RWPE1 (cell line): ENCODE measurements around the gene S100B.

ENCODE experiments used
- CTCF ChIA-PET: fragments of 350-600 bp; sonication (Branson Sonifier 250); formaldehyde crosslinking; extraction: SDS; loops from one replicate; lab custom pipeline; 2021; lab: Yijun Ruan, JAX
- POLR2A ChIA-PET: fragments of 400-600 bp; formaldehyde crosslinking; extraction: SDS; loops from one replicate; lab custom pipeline; 2020; ENCODE audit warnings: antibody characterized with exemption; ENCODE audit not compliant: low non-redundant PET; lab: Yijun Ruan, JAX
- DNase-seq: peaks from one replicate; pipeline ENCODE4 v3.0.0; 2012; ENCODE audit warnings: low spot score
- H3K27ac ChIP-seq: fragments of 450-650 bp; 2 replicates; pipeline ENCODE4 v1.5.1; 2017
- CTCF ChIP-seq: fragments of 450-650 bp; conservative IDR thresholded peaks from 2 replicates; pipeline ENCODE4 v1.5.1; 2017; ENCODE audit warnings: low read depth, mild to moderate bottlenecking

The S100B gene

GRCh38 chr21:46598581-46599572 lies 6.0 kb downstream of the S100B start:
- no peak for TF ChIP-seq CTCF
- DNase-seq, result no peak
- ChIA-PET CTCF (no interaction called here), POLR2A (no interaction called here)
- H3K27ac ChIP-seq, result no peak overlapping the region

GRCh38 chr21:46597896-46598343 lies 7.0 kb downstream of the S100B start:
- H3K27ac ChIP-seq, result no peak overlapping the region
- TF ChIP-seq CTCF, result no peak
- ChIA-PET POLR2A (no interaction called here), CTCF (no interaction called here)
- DNase-seq, result no peak

- no peak for TF ChIP-seq CTCF
- DNase-seq, result no peak
- ChIA-PET CTCF (no interaction called here), POLR2A (no interaction called here)
- no peak overlapping the region for H3K27ac ChIP-seq
These were observed 7.9 kb downstream of the S100B start for GRCh38 chr21:46597031-46597430.

GRCh38 chr21:46596201-46596600 lies 8.7 kb downstream of the S100B start:
- ChIA-PET POLR2A (no interaction called here), CTCF (no interaction called here)
- TF ChIP-seq CTCF, result no peak
- DNase-seq, result no peak
- no peak overlapping the region for H3K27ac ChIP-seq

- CTCF ChIA-PET, result interaction anchor here (0.5 to 1.5 kb wide), 2 partner anchors 8 to 57 kb away, joined by 3 read pairs; no protein-coding TSS in a partner anchor
- TF ChIP-seq CTCF, result no peak
- DNase-seq, result no peak
- POLR2A ChIA-PET, result no interaction called here
- H3K27ac ChIP-seq, result no peak overlapping the region
These were observed 10.6 kb downstream of the S100B start for GRCh38 chr21:46594276-46594675.

GRCh38 chr21:46585191-46585953 lies 19.5 kb downstream of the S100B start:
- no peak for TF ChIP-seq CTCF
- peak; percentile 45 for DNase-seq
- POLR2A ChIA-PET, result no interaction called here
- CTCF ChIA-PET, result interaction anchor here (0.9 kb wide), 1 partner anchor 9 kb away, joined by 3 read pairs; no protein-coding TSS in a partner anchor
- peak overlapping the region; percentile 60 for H3K27ac ChIP-seq
